Lung (tissue), 12 donors: ENCODE data around the gene AFDN. TPM values are rescaled to one million over a fixed set of nuclear protein-coding genes. Genes with fewer than 3 reads are reported as not detected.

ENCODE experiments used
- ATAC-seq: fragments of 200-7000 bp; cut with Tn5 transposase; one replicate; pipeline ENCODE4 v1.9.1; 2020; ENCODE audit warnings: moderate number of reproducible peaks; ENCODE audit not compliant: insufficient read depth, low FRiP score
- DNase-seq, 3 donors: peaks; one replicate each; pipeline ENCODE4 v3.0.0-alpha.2; 2013 to 2017
- H3K27ac ChIP-seq, 2 donors: one replicate each; pipeline ENCODE4 v1.5.1; 2013; ENCODE audit warnings: mild to moderate bottlenecking in 2 of 2, moderate library complexity in 2 of 2, control low read depth in 1 of 2, inconsistent platforms in 1 of 2, low read depth in 1 of 2, low read length in 1 of 2
- H3K27me3 ChIP-seq, 3 donors: one replicate each; pipeline ENCODE4 v1.5.1; 2013; ENCODE audit warnings: low read length in 2 of 3; ENCODE audit not compliant: control insufficient read depth in 3 of 3, insufficient read depth in 3 of 3
- H3K36me3 ChIP-seq, 4 donors: one replicate each; pipeline ENCODE4 v1.5.1; 2013; ENCODE audit warnings: low read length in 4 of 4, mild to moderate bottlenecking in 1 of 4, moderate library complexity in 1 of 4; ENCODE audit not compliant: control insufficient read depth in 4 of 4, insufficient read depth in 4 of 4
- H3K4me1 ChIP-seq, 5 donors: one replicate each; pipeline ENCODE4 v1.5.1; 2013; ENCODE audit warnings: low read length in 5 of 5, mild to moderate bottlenecking in 2 of 5, moderate library complexity in 1 of 5; ENCODE audit not compliant: control insufficient read depth in 5 of 5, insufficient read depth in 5 of 5
- H3K4me3 ChIP-seq: one replicate; pipeline ENCODE4 v1.5.1; 2013; ENCODE audit warnings: mild to moderate bottlenecking, control low read depth, moderate library complexity
- H3K9ac ChIP-seq, 2 donors: one replicate each; pipeline ENCODE4 v1.5.1; 2013; ENCODE audit warnings: low read length in 2 of 2, control low read depth in 1 of 2; ENCODE audit not compliant: insufficient read depth in 1 of 2
- H3K9me3 ChIP-seq, 4 donors: one replicate each; pipeline ENCODE4 v1.5.1; 2013; ENCODE audit warnings: low read length in 3 of 4, mild to moderate bottlenecking in 1 of 4, moderate library complexity in 1 of 4; ENCODE audit not compliant: control insufficient read depth in 4 of 4, insufficient read depth in 3 of 4
- CTCF ChIP-seq: IDR thresholded peaks from 2 replicates; pipeline ENCODE4 v1.5.1; 2012; ENCODE audit warnings: mild to moderate bottlenecking; ENCODE audit errors: control extremely low read depth, extremely low read depth
- WGBS, 2 donors: extraction: QIAGEN DNeasy Blood & Tissue Kit; methylation state at CpG; one replicate each; pipeline ENCODE4 v1.1.7; 2013; 5-methylcytosine and 5-hydroxymethylcytosine counted together
- polyA plus RNA-seq, 2 donors: library from polyadenylated mRNA; stranded (reverse); fragments of 200-250 nt; gene quantifications; one replicate each; pipeline ENCODE4 v1.2.1, GENCODE V29; 2013
- total RNA-seq, 2 donors: library from RNA; depleted of rRNA in 1 of 2; stranded (reverse); fragments of >200 nt in 1 of 2; gene quantifications; one replicate each; pipeline ENCODE4 v1.2.1, GENCODE V29; 2014 to 2021
- donor health status: control.
- donor health status: control.
- donor health status: Bipolar disorder and iron deficiency.
- donor health status: healthy.
- donor health status: DM: yes; HTN: yes; CAD: no.

AFDN gene
- total and polyA plus RNA-seq, 4 donors, result 47.6 to 407 (median 117) TPM

- DNase-seq, result no peak
- no peak for ATAC-seq
- H3K27me3 ChIP-seq, result no peaks in the 10 kb centered on the region
- H3K4me3 ChIP-seq, result no peak overlapping the region
- no peak overlapping the region for H3K9ac ChIP-seq
- 41 to 68% methylated on average over 3 of the region's 3 CpGs for WGBS, 2 donors
- no peaks in the 10 kb centered on the region for H3K36me3 ChIP-seq
- no peaks in the 10 kb centered on the region for H3K9me3 ChIP-seq
- no peak for TF ChIP-seq CTCF
- H3K4me1 ChIP-seq, result peaks cover 2 to 20% (median 14%) of the 10 kb centered on the region in 5 donors
- no peak overlapping the region for H3K27ac ChIP-seq
These were observed 4.6 kb downstream of the AFDN start for GRCh38 chr6:167831281-167831828.

GRCh38 chr6:167832497-167833395 is 6.0 kb downstream of the AFDN start:
- ATAC-seq, result no peak

GRCh38 chr6:167833396-167833763 is 6.7 kb downstream of the AFDN start:
- no peak for TF ChIP-seq CTCF
- H3K27ac ChIP-seq, result no peak overlapping the region
- ATAC-seq (no peak), DNase-seq (no peak)
- no peaks in the 10 kb centered on the region for H3K36me3 ChIP-seq
- H3K4me3 ChIP-seq, result no peak overlapping the region
- no peaks in the 10 kb centered on the region for H3K27me3 ChIP-seq
- H3K9me3 ChIP-seq, result no peaks in the 10 kb centered on the region
- 13 to 37% methylated on average over 2 of the region's 2 CpGs for WGBS, 2 donors
- peak overlapping the region in 1 of 2 donors; percentile 30 for H3K9ac ChIP-seq
- H3K4me1 ChIP-seq, result peaks cover 4 to 19% (median 14%) of the 10 kb centered on the region in 5 donors

More at GRCh38 chr6:167832497-167833395, 6.0 kb downstream of the AFDN start:
- TF ChIP-seq CTCF, result no peak
- DNase-seq, result peak in 2 of 3 donors; percentile 53 to 75
- WGBS, 2 donors, result 26 to 28% methylated on average over 4 of the region's 4 CpGs
- Histone ChIP-seq H3K4me1 (peaks cover 2 to 22% (median 14%) of the 10 kb centered on the region in 5 donors), H3K9me3 (no peaks in the 10 kb centered on the region), H3K27ac (peak overlapping the region in 1 of 2 donors; percentile 15), H3K9ac (peak overlapping the region in 1 of 2 donors; percentile 30), H3K36me3 (no peaks in the 10 kb centered on the region), H3K4me3 (no peak overlapping the region), H3K27me3 (no peaks in the 10 kb centered on the region)
